IMR-90 (cell line): ENCODE data around the gene INPP5E. TPM values are rescaled to one million over a fixed set of nuclear protein-coding genes. Genes with fewer than 3 reads are reported as not detected.
"Not testable (repeated sequence)": the region's sequence is repeated elsewhere in the genome, so short reads cannot be mapped to it uniquely, and the experiment has no call there.

Experiments
- ATAC-seq: fragments of 200-7000 bp; cut with Tn5 transposase; 2 replicates; pipeline ENCODE4 v1.9.1; 2020; ENCODE audit warnings: low read depth, mild to moderate bottlenecking, moderate library complexity
- BruUV-seq: library from RNA; stranded (reverse); fragments of 400-500 nt; replicated peaks from 2 replicates; lab custom pipeline; 2021; lab: Mats Ljungman, UMichigan
- CTCF ChIA-PET: fragments of 300-600 bp; formaldehyde crosslinking; extraction: SDS; loops from one replicate; lab custom pipeline; 2021; ENCODE audit warnings: antibody characterized with exemption; lab: Yijun Ruan, JAX
- POLR2A ChIA-PET: fragments of 300-600 bp; sonication (Branson Sonifier 250); formaldehyde crosslinking; loops from one replicate; lab custom pipeline; 2022; ENCODE audit warnings: antibody characterized with exemption; ENCODE audit not compliant: unreplicated experiment; lab: Charles Lee
- DNase-seq: peaks from one replicate; pipeline ENCODE4 v3.0.0; 2013
- H2AFZ ChIP-seq: replicated peaks from 2 replicates; pipeline ENCODE3; 2013; ENCODE audit warnings: low read length, mild to moderate bottlenecking; ENCODE audit not compliant: poor library complexity
- H2AK5ac ChIP-seq: 2 replicates; pipeline ENCODE4 v1.6.1; 2013; ENCODE audit warnings: low read depth, low read length, inconsistent platforms
- H2AK9ac ChIP-seq: replicated peaks from 2 replicates; pipeline ENCODE3; 2013; ENCODE audit warnings: mild to moderate bottlenecking, low read depth, low read length, moderate library complexity; ENCODE audit not compliant: poor library complexity
- H2BK120ac ChIP-seq: 2 replicates; pipeline ENCODE4 v1.6.1; 2013; ENCODE audit warnings: low read depth, low read length, inconsistent platforms
- H2BK15ac ChIP-seq: 3 replicates; pipeline ENCODE4 v1.6.1; 2013; ENCODE audit warnings: low read depth, low read length, inconsistent platforms
- H2BK20ac ChIP-seq: 2 replicates; pipeline ENCODE4 v1.6.1; 2013; ENCODE audit warnings: low read depth, mild to moderate bottlenecking, inconsistent platforms, low read length, moderate library complexity
- H2BK5ac ChIP-seq: 2 replicates; pipeline ENCODE4 v1.6.1; 2013; ENCODE audit warnings: mild to moderate bottlenecking, low read depth, low read length, inconsistent platforms; ENCODE audit not compliant: poor library complexity, severe bottlenecking
- H3K14ac ChIP-seq: replicated peaks from 2 replicates; pipeline ENCODE4 v1.6.1; 2013; ENCODE audit warnings: low read depth, low read length, inconsistent platforms
- H3K18ac ChIP-seq: 2 replicates; pipeline ENCODE4 v1.6.1; 2013; ENCODE audit warnings: low read depth, low read length, control low read depth
- H3K23ac ChIP-seq: 2 replicates; pipeline ENCODE4 v1.6.1; 2013; ENCODE audit warnings: low read depth, low read length, inconsistent platforms
- H3K27ac ChIP-seq: 2 replicates; pipeline ENCODE4 v1.5.1; 2013; ENCODE audit warnings: mild to moderate bottlenecking, control low read depth, low read length; ENCODE audit not compliant: insufficient read depth
- H3K27me3 ChIP-seq: 2 replicates; pipeline ENCODE4 v1.6.1; 2013; ENCODE audit warnings: low read length; ENCODE audit not compliant: control insufficient read depth, insufficient read depth
- H3K36me3 ChIP-seq: 2 replicates; pipeline ENCODE4 v1.6.1; 2013; ENCODE audit warnings: low read length, mixed read lengths; ENCODE audit not compliant: control insufficient read depth, insufficient read depth
- H3K4ac ChIP-seq: 2 replicates; pipeline ENCODE4 v1.6.1; 2013; ENCODE audit warnings: low read depth, low read length, inconsistent platforms
- H3K4me1 ChIP-seq: 2 replicates; pipeline ENCODE4 v1.6.1; 2013; ENCODE audit warnings: low read length, mixed read lengths; ENCODE audit not compliant: control insufficient read depth, insufficient read depth
- H3K4me2 ChIP-seq: 2 replicates; pipeline ENCODE4 v1.6.1; 2013; ENCODE audit warnings: low read depth, mild to moderate bottlenecking, control low read depth, low read length, moderate library complexity
- H3K4me3 ChIP-seq: 2 replicates; pipeline ENCODE4 v1.5.1; 2013; ENCODE audit warnings: low read depth, mild to moderate bottlenecking, control low read depth, low read length, moderate library complexity; ENCODE audit not compliant: insufficient read depth
- H3K56ac ChIP-seq: 2 replicates; pipeline ENCODE4 v1.6.1; 2013; ENCODE audit warnings: low read length, inconsistent platforms; ENCODE audit not compliant: insufficient read depth; ENCODE audit errors: extremely low read depth
- H3K79me1 ChIP-seq, 2 experiments: 2 replicates each; pipeline ENCODE4 v1.6.1; 2013; ENCODE audit warnings: low read length in 2 of 2, inconsistent platforms in 1 of 2, low read depth in 1 of 2
- H3K9ac ChIP-seq: 2 replicates; pipeline ENCODE4 v1.6.1; 2013; ENCODE audit warnings: low read depth, low read length, control low read depth
- H3K9me1 ChIP-seq: 2 replicates; pipeline ENCODE4 v1.6.1; 2013; ENCODE audit warnings: low read length, inconsistent platforms; ENCODE audit not compliant: insufficient read depth
- H3K9me3 ChIP-seq: 2 replicates; pipeline ENCODE4 v1.6.1; 2013; ENCODE audit warnings: low read length; ENCODE audit not compliant: control insufficient read depth, insufficient read depth
- H4K20me1 ChIP-seq: 2 replicates; pipeline ENCODE4 v1.6.1; 2013; ENCODE audit warnings: low read length, inconsistent platforms; ENCODE audit not compliant: insufficient read depth
- H4K5ac ChIP-seq: 2 replicates; pipeline ENCODE4 v1.6.1; 2013; ENCODE audit warnings: mild to moderate bottlenecking, low read depth, low read length, control low read depth
- H4K8ac ChIP-seq, 2 experiments: 2 replicates each; pipeline ENCODE4 v1.6.1; 2013; ENCODE audit warnings: low read depth in 2 of 2, low read length in 2 of 2, control low read depth in 1 of 2, inconsistent platforms in 1 of 2
- H4K91ac ChIP-seq: 2 replicates; pipeline ENCODE4 v1.6.1; 2013; ENCODE audit warnings: low read depth, low read length, inconsistent platforms; ENCODE audit not compliant: insufficient read depth
- CEBPB ChIP-seq: IDR thresholded peaks from 2 replicates; pipeline ENCODE4 v1.6.1; 2012; ENCODE audit warnings: low read depth, low read length, improper control_type of control experiment
- WGBS, 2 experiments: methylation state at CpG; one replicate each; pipeline versions ENCODE4 v1.1.5 to v1.1.7; 2013; ENCODE audit warnings: missing lambda C conversion rate in 2 of 2; ENCODE audit not compliant: insufficient read length in 1 of 2; ENCODE audit errors: extremely low coverage in 2 of 2; 5-methylcytosine and 5-hydroxymethylcytosine counted together
- dilution Hi-C: fragments of 300-500 bp; cut with HindIII; formaldehyde crosslinking; loops from one replicate; pipeline ENCODE4 v1.14.3; 2018; ENCODE audit warnings: low sequenced_read_pairs; ENCODE audit not compliant: unreplicated experiment
- in situ Hi-C: fragments of 300-500 bp; cut with MboI; formaldehyde crosslinking; loops from 3 replicates; pipeline ENCODE4 v1.14.3; 2019; ENCODE audit warnings: low sequenced_read_pairs, inconsistent platforms, mixed read lengths
- intact Hi-C: fragments of 100-400 bp; cut with micrococcal nuclease; formaldehyde crosslinking; loops from 2 replicates; pipeline ENCODE4 v1.10.0; 2022
- polyA plus RNA-seq, 3 experiments: library from polyadenylated mRNA; depleted of rRNA; stranded (reverse); fragments of >200 nt; gene quantifications; 2 replicates each; pipeline ENCODE4 v1.2.3, GENCODE V29; 2012; ENCODE audit warnings: low replicate concordance in 1 of 3
- total RNA-seq: library from RNA; depleted of rRNA; stranded (reverse); fragments of >200 nt; gene quantifications from 2 replicates; pipeline ENCODE4 v1.2.3, GENCODE V29; 2012

INPP5E gene
- total and polyA plus RNA-seq, 2 of the 4 experiments (the other 2 are of a cell fraction): 1.6 to 9.4 TPM

- no peak for TF ChIP-seq CEBPB
These were observed 12.9 kb downstream of the INPP5E start (continued) for GRCh38 chr9:136426787-136427186.

DNA sequence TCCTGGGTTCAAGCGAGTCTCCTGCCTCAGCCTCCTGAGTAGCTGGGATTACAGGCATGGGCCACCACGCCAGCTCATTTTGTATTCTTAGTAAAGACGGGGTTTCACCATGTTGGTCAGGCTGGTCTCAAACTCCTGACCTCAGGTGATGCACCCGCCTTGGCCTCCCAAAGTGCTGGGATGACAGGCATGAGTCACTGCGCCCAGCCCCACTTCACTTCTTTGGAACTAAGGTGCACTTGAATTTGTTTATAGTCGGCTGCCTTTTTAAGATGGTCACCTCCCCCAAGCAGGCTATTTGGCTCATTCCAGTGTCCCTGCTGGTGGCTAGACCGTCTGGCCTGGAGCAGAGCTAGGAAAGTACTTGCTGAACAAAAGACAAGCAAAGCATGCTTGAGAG is 14.3 kb downstream of the INPP5E start:
- H3K23ac ChIP-seq, H3K4me1 ChIP-seq, H2BK5ac ChIP-seq, H4K20me1 ChIP-seq, BruUV-seq, H3K9me3 ChIP-seq, H2AK9ac ChIP-seq, H3K4me3 ChIP-seq, H3K56ac ChIP-seq, H3K14ac ChIP-seq, DNase-seq, H3K18ac ChIP-seq, H2BK120ac ChIP-seq, intact Hi-C loops, H3K9me1 ChIP-seq, H2BK15ac ChIP-seq, dilution Hi-C loops, CTCF ChIA-PET, H4K91ac ChIP-seq, H2AK5ac ChIP-seq, in situ Hi-C loops, H2AFZ ChIP-seq, H3K4ac ChIP-seq, POLR2A ChIA-PET, H3K79me1 ChIP-seq, H2BK20ac ChIP-seq, ATAC-seq, H3K27ac ChIP-seq, H3K4me2 ChIP-seq, H3K9ac ChIP-seq, H3K27me3 ChIP-seq, H4K5ac ChIP-seq, H4K8ac ChIP-seq: not testable (repeated sequence)
- 89% methylated on average over 5 of the region's 7 CpGs; no CpG with 5 or more reads in 1 of the 2 experiments for WGBS, 2 experiments
- H3K36me3 ChIP-seq: peaks cover 64% of the 10 kb centered on the region
